ENCODE measurements around the gene ZYX.
"Not testable (repeated sequence)": the region's sequence is repeated elsewhere in the genome, so short reads cannot be mapped to it uniquely, and the experiment has no call there.

The ZYX gene

DNA sequence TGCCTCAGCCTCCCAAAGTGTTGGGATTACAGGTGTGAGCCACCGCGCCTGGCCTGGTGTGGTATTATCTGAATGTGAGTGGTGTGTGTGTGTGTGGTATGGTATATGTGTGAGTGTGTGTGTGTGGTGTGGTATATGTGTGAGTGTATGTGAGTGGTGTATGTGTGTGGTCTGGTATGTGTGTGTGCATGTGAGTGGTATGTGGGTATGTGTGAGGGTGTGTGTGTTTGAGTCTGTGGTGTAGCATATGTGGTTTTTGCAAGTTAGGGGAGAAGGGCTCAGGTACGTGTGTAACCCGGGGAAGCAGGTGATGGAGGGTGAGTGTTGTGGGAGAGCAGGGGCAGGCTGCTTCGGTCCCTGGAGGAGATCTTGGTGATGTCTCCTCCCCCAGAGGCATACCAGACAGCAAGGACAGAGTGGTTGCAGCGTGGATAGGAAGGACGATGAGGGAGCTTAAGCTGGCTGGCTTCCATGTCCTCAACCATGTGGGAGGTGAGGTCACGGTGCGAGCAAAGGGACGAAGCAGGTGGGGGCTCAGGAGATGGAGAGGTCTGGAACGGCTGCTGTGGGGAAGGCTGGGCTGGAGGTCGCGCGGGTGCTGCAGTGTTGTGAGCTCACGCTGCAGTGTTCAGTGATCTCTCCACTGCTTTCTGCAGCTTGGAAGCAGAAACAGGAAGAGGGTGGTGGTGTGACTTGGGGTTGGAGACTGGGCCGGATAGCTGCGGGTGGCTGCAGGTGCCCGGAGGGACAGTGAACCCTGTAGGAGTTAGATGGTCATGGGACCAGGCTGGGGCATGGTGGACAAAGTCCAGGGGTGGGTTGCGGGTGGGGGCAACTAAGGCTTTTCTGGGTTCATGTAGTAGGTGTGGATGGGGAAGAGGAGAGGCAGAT, 5.0 kb downstream of the ZYX start:
- Histone ChIP-seq H3K4me3 (ENCODE audit: low read length in 2 of 2) (peak overlapping the region; percentile 13 to 60), H3K27ac (ENCODE audit: low read length) (peak overlapping the region; percentile 53), H3K9ac (ENCODE audit: low read length in 2 of 2) (peak overlapping the region; percentile 6 to 21), H3K4me1 (ENCODE audit: control insufficient read depth, insufficient read depth, low read length) (peaks cover 85% of the 10 kb centered on the region), H3K9me3 (ENCODE audit: control insufficient read depth in 2 of 2, low read length in 2 of 2) (no peaks in the 10 kb centered on the region), H3K36me3 (ENCODE audit: control insufficient read depth in 2 of 2, insufficient read depth in 2 of 2, low read length in 2 of 2) (peaks cover 37 to 38% of the 10 kb centered on the region in 2 donors), H3K27me3 (ENCODE audit: control insufficient read depth in 1 of 2, insufficient read depth in 2 of 2, low read length in 2 of 2) (no peaks in the 10 kb centered on the region)

DNA sequence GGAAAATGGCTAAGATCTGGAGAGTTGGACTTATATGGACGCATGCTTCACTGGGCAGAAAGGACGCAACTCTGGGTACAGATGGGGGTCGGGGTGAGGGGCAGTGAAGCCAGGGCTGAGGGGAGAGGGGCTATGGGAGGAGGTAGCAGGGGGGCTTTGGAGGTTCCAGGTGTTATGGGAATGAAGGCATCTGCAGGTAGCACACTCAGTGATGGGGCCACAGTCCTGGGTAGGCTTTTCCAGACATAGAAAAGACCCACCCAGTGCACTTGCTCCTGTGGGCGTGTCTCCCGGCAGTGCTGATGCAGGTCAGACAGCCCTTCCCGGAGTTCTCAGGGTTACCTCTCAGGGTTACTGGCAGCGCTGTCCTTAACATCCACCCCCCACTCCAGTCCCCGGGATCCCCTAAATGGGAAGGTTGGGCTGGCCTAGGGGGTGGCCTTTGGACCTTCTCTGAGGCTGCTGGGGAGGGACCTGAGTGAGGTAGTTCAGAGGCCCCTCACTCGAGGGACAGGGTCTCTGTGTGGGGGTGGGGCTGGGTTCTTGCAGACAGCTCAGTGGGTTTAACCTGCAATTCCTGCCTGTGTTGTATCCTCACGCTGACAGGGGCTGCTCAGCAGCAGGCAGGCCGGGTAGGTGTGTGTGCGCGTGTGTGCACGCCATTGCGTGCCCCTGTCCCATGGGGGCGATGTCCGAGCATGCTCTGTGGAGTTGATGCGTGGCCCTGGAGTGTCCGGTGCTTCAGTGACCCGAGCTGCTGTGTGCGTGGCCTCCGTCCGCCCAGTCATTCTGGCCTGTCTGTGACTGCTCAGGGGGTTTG, 6.2 kb downstream of the ZYX start:
- no peaks in the 10 kb centered on the region for H3K9me3 ChIP-seq (ENCODE audit: control insufficient read depth in 2 of 2, low read length in 2 of 2)
- H3K27ac ChIP-seq (ENCODE audit: low read length) = peak overlapping the region; percentile 53
- H3K27me3 ChIP-seq (ENCODE audit: control insufficient read depth in 1 of 2, insufficient read depth in 2 of 2, low read length in 2 of 2) = no peaks in the 10 kb centered on the region
- H3K36me3 ChIP-seq (ENCODE audit: control insufficient read depth in 2 of 2, insufficient read depth in 2 of 2, low read length in 2 of 2) = peaks cover 37 to 41% of the 10 kb centered on the region in 2 donors
- H3K9ac ChIP-seq (ENCODE audit: low read length in 2 of 2) = peak overlapping the region in 1 of 2 donors; percentile 36
- H3K4me3 ChIP-seq (ENCODE audit: low read length in 2 of 2) = peak overlapping the region in 1 of 2 donors; percentile 60
- peaks cover 92% of the 10 kb centered on the region for H3K4me1 ChIP-seq (ENCODE audit: control insufficient read depth, insufficient read depth, low read length)

DNA sequence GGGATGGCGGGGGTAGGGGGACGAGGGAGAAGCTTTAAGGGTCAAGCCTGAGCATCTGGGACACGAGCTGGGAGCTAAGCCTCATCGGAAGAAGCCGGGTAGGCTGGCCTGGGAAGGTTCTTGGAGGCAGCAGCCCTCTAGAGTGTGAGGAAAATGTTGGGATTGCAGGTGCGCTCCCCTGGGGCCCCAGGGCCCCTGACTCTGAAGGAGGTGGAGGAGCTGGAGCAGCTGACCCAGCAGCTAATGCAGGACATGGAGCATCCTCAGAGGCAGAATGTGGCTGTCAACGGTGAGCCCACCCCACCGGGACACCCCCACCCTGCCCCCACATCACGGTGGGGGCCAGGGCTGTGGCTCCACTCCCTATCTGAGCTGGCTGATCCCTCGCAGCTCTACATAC, 6.9 kb downstream of the ZYX start:
- H3K4me3 ChIP-seq (ENCODE audit: low read length in 2 of 2) = no peak overlapping the region
- H3K27ac ChIP-seq (ENCODE audit: low read length) = peak overlapping the region; percentile 53
- no peak overlapping the region for H3K9ac ChIP-seq (ENCODE audit: low read length in 2 of 2)
- no peaks in the 10 kb centered on the region for H3K27me3 ChIP-seq (ENCODE audit: control insufficient read depth in 1 of 2, insufficient read depth in 2 of 2, low read length in 2 of 2)
- H3K9me3 ChIP-seq (ENCODE audit: control insufficient read depth in 2 of 2, low read length in 2 of 2) = no peaks in the 10 kb centered on the region
- peaks cover 88% of the 10 kb centered on the region for H3K4me1 ChIP-seq (ENCODE audit: control insufficient read depth, insufficient read depth, low read length)
- H3K36me3 ChIP-seq (ENCODE audit: control insufficient read depth in 2 of 2, insufficient read depth in 2 of 2, low read length in 2 of 2) = peaks cover 37 to 43% of the 10 kb centered on the region in 2 donors

DNA sequence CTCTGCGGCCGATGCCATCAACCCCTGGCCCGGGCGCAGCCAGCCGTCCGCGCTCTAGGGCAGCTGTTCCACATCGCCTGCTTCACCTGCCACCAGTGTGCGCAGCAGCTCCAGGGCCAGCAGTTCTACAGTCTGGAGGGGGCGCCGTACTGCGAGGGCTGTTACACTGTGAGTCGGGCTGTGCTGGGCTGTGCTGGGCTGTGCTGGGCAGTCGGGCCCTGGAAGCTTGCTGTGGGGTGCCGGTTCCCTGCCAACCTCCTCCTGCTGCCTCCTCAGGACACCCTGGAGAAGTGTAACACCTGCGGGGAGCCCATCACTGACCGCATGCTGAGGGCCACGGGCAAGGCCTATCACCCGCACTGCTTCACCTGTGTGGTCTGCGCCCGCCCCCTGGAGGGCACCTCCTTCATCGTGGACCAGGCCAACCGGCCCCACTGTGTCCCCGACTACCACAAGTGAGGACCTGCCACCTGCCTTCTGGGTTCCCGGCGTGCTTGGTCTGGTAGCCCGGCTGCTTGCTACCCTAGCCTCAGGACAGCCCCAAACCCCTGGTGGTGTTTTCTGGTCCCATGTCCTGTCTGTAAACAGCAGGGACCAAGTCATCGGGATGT, 7.5 kb downstream of the ZYX start:
- Histone ChIP-seq H3K9me3 (ENCODE audit: control insufficient read depth in 2 of 2, low read length in 2 of 2) (no peaks in the 10 kb centered on the region), H3K36me3 (ENCODE audit: control insufficient read depth in 2 of 2, insufficient read depth in 2 of 2, low read length in 2 of 2) (peaks cover 37 to 47% of the 10 kb centered on the region in 2 donors), H3K4me3 (ENCODE audit: low read length in 2 of 2) (no peak overlapping the region), H3K9ac (ENCODE audit: low read length in 2 of 2) (no peak overlapping the region), H3K27ac (ENCODE audit: low read length) (peak overlapping the region; percentile 91), H3K4me1 (ENCODE audit: control insufficient read depth, insufficient read depth, low read length) (peaks cover 87% of the 10 kb centered on the region), H3K27me3 (ENCODE audit: control insufficient read depth in 1 of 2, insufficient read depth in 2 of 2, low read length in 2 of 2) (no peaks in the 10 kb centered on the region)

DNA sequence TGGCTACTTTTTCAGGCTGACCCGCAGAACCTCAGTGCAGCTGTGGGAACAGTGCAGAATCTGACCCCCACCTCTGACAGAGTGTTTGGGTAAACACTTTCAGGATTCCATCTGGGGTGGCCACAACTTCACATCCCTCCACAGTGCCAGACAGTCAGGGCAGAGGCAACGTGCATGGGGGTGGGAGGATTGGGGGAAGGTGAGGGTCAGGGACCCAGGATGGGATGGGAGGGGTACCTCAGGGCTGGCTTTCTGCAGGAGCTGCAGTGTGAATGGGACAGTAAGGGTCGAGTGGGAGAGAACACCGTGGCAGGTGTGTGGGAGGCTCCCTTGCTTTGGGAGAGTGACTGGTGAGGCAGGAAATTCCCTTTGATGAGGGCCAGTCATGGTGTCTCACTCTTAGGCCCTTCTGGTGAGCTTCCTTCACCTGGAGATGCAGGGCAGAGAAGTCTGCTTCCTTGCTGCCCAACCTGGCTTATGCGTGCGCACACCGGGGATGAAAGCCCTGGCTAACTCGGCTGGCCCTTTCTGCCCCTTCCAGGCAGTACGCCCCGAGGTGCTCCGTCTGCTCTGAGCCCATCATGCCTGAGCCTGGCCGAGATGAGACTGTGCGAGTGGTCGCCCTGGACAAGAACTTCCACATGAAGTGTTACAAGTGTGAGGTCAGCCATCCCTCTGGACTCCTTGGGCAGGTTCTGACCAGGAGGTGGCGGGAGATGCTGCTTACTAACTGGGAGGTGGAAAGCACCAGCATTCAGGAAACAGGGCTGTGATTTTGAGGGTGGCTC, 8.4 kb downstream of the ZYX start:
- Histone ChIP-seq H3K36me3 (ENCODE audit: control insufficient read depth in 2 of 2, insufficient read depth in 2 of 2, low read length in 2 of 2) (peaks cover 37 to 48% of the 10 kb centered on the region in 2 donors), H3K27ac (ENCODE audit: low read length) (peak overlapping the region; percentile 91), H3K4me1 (ENCODE audit: control insufficient read depth, insufficient read depth, low read length) (peaks cover 80% of the 10 kb centered on the region), H3K9me3 (ENCODE audit: control insufficient read depth in 2 of 2, low read length in 2 of 2) (no peaks in the 10 kb centered on the region), H3K9ac (ENCODE audit: low read length in 2 of 2) (no peak overlapping the region), H3K4me3 (ENCODE audit: low read length in 2 of 2) (no peak overlapping the region), H3K27me3 (ENCODE audit: control insufficient read depth in 1 of 2, insufficient read depth in 2 of 2, low read length in 2 of 2) (no peaks in the 10 kb centered on the region)

DNA sequence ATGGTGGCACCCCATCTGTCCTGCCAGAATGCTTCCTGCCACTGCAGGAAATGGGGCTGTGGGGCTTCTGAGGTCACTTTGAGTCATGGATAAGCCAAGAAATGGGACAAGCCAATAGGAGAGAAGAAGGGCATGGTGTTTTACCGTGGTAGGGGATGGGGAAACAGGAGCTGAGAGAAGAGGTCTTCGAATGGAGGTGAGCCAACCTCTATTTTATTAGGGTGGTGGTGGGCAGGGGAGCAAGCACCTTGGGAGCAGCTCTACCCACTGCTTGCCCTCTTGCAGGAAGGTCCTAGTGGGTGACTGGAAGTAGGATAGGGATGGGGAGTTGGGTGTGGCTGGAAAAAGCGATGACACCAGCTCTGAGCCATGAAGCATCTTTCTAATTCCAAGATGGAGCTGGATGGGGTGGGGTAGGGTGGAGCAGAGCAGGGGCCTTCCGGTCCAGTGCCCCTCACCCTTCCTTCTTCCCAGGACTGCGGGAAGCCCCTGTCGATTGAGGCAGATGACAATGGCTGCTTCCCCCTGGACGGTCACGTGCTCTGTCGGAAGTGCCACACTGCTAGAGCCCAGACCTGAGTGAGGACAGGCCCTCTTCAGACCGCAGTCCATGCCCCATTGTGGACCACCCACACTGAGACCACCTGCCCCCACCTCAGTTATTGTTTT, 9.1 kb downstream of the ZYX start:
- H3K4me1 ChIP-seq (ENCODE audit: control insufficient read depth, insufficient read depth, low read length) = peaks cover 74% of the 10 kb centered on the region

DNA sequence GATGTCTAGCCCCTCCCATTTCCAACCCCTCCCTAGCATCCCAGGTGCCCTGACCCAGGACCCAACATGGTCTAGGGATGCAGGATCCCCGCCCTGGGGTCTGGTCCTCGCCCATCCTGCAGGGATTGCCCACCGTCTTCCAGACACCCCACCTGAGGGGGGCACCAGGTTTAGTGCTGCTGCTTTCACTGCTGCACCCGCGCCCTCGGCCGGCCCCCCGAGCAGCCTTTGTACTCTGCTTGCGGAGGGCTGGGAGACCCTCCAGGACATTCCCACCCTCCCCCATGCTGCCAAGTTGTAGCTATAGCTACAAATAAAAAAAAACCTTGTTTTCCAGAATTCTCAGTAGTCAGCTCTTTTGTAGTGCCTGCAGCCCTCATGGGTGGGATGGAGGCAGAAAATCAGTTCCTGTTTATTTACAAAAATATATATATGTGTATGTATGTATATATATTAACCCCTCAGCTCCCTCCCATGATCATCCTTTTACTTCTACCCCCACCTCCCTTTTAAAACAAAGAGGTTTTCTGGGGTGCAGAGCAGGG, 9.7 kb downstream of the ZYX start:
- Histone ChIP-seq H3K36me3 (ENCODE audit: control insufficient read depth in 2 of 2, insufficient read depth in 2 of 2, low read length in 2 of 2) (peaks cover 33 to 47% of the 10 kb centered on the region in 2 donors), H3K9ac (ENCODE audit: low read length in 2 of 2) (peak overlapping the region in 1 of 2 donors; percentile 36), H3K27me3 (ENCODE audit: control insufficient read depth in 1 of 2, insufficient read depth in 2 of 2, low read length in 2 of 2) (no peaks in the 10 kb centered on the region), H3K9me3 (ENCODE audit: control insufficient read depth in 2 of 2, low read length in 2 of 2) (no peaks in the 10 kb centered on the region), H3K4me3 (ENCODE audit: low read length in 2 of 2) (peak overlapping the region in 1 of 2 donors; percentile 62), H3K27ac (ENCODE audit: low read length) (peak overlapping the region; percentile 91), H3K4me1 (ENCODE audit: control insufficient read depth, insufficient read depth, low read length) (peaks cover 73% of the 10 kb centered on the region)

More for the DNA sequence above, 9.1 kb downstream of the ZYX start:
- H3K4me3 ChIP-seq (ENCODE audit: low read length in 2 of 2) = no peak overlapping the region
- H3K9ac ChIP-seq (ENCODE audit: low read length in 2 of 2) = peak overlapping the region in 1 of 2 donors; percentile 11
- peaks cover 35 to 46% of the 10 kb centered on the region in 2 donors for H3K36me3 ChIP-seq (ENCODE audit: control insufficient read depth in 2 of 2, insufficient read depth in 2 of 2, low read length in 2 of 2)
- H3K27ac ChIP-seq (ENCODE audit: low read length) = peak overlapping the region; percentile 91
- H3K9me3 ChIP-seq (ENCODE audit: control insufficient read depth in 2 of 2, low read length in 2 of 2) = no peaks in the 10 kb centered on the region
- H3K27me3 ChIP-seq (ENCODE audit: control insufficient read depth in 1 of 2, insufficient read depth in 2 of 2, low read length in 2 of 2) = no peaks in the 10 kb centered on the region

DNA sequence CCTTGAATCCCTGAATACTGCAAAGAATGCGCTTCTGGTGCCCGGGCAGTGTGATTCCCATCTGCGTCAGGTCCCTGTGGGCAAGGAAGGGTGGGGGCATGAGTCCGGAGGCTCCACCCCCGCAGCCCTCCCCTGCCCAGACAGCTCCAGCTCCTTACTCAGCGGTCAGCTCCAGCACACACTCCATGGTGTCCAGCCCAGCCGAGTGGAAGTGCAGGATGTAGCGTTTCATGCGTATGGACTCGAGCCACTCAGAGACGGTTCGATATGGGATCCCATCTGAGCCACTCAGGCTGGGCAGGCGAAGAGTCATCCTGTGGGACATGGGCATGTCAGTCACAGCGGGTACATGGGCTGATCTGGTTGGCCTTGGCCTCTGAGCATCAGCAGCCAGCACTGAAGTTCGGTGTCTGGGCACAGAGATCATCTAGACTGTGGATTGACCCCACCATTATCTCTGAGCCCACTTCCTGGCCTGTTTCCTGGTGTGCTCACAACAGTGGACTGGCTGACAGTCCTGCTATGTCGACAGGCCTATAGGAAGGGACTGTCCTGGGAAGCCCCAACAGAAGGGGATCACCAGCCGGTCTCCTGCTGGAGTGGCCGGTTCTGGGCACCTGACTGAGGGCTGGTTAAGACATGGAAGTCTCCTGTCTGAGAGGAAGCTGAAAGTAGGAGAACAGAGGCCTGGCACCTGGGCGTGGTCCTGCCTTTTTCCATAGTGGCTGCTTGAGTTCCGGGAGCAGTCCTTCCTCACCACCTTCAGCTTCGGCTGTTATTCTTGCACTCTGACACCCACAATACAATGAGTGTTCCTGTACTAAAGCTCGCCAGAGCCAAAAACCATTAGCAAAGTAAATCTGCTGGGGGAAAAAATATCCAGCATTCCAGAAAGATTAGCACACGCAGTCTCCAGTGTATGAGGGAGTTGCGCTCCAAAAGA, 10.6 kb downstream of the ZYX start:
- Histone ChIP-seq H3K4me3 (ENCODE audit: low read length in 2 of 2) (peak overlapping the region; percentile 45 to 62), H3K9me3 (ENCODE audit: control insufficient read depth in 2 of 2, low read length in 2 of 2) (no peaks in the 10 kb centered on the region), H3K27me3 (ENCODE audit: control insufficient read depth in 1 of 2, insufficient read depth in 2 of 2, low read length in 2 of 2) (no peaks in the 10 kb centered on the region), H3K9ac (ENCODE audit: low read length in 2 of 2) (peak overlapping the region; percentile 43 to 47), H3K36me3 (ENCODE audit: control insufficient read depth in 2 of 2, insufficient read depth in 2 of 2, low read length in 2 of 2) (peaks cover 33 to 46% of the 10 kb centered on the region in 2 donors), H3K4me1 (ENCODE audit: control insufficient read depth, insufficient read depth, low read length) (peaks cover 66% of the 10 kb centered on the region), H3K27ac (ENCODE audit: low read length) (peak overlapping the region; percentile 91)

DNA sequence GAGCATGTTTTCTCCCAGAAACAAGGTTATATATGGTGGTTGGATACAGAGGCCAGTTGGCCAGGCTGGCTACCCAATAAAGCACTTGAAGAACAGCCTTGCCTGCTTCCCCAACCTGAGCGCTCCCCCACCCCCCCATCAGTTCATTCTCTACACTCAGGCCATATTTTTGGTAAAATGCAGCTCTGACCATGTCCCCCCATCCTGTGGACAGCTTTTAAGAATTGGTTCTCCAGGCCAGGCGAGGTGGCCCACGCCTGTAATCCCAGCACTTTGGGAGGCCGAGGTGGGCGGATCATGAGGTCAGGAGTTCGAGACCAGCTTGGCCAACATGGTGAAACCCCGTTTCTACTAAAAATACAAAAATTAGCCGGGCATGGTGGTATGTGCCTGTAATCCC, 11.3 kb downstream of the ZYX start:
- H3K9ac ChIP-seq (ENCODE audit: low read length in 2 of 2); H3K27me3 ChIP-seq (ENCODE audit: control insufficient read depth in 1 of 2, insufficient read depth in 2 of 2, low read length in 2 of 2); H3K4me3 ChIP-seq (ENCODE audit: low read length in 2 of 2); H3K9me3 ChIP-seq (ENCODE audit: control insufficient read depth in 2 of 2, low read length in 2 of 2): not testable (repeated sequence)
- H3K36me3 ChIP-seq (ENCODE audit: control insufficient read depth in 2 of 2, insufficient read depth in 2 of 2, low read length in 2 of 2) = peaks cover 33 to 43% of the 10 kb centered on the region in 2 donors
- H3K27ac ChIP-seq (ENCODE audit: low read length) = peak overlapping the region; percentile 91
- H3K4me1 ChIP-seq (ENCODE audit: control insufficient read depth, insufficient read depth, low read length) = peaks cover 59% of the 10 kb centered on the region

Measured in stomach smooth muscle (tissue), 2 donors.